ENCODE data around the gene ACTG1.

DNA sequence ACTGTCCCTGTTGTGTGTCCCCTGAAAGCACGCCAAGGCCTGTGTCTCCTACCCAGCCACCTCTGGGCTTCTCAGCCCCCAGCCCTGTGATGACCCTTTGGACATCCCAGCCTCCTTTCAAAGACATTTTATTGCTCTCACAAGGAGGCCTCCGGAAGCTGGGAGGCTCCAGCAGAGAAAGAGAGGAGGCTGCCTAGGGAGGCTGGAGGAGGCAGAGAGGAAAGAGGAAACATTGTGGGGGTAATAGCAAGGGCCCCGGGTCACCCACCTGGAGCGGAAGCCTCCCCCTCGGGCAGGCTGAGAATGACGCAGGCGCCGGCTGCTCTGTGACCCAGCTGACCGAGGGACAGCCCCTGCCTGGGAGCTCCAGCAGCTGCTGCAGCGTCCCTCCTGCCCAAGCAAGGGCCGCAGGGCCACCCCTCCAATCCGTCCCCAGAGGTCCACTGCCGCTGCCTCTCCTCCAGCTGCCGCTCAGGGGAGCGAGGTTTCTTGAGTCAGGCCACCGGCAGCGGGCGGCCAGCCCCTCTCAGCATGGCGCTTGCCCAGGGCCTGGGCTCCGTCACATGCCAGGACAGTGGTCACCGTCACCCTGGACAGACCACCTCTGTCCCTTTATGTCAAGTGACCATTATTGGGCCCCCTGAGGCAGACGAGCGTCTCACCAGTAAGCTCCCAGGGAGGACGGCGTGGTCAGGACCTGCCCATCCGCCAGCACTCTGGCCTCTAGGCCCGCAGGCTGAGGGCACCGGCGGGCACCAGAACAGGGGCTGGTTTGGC, 29.3 kb downstream of the ACTG1 start:
- TF ChIP-seq, protein P1, sequence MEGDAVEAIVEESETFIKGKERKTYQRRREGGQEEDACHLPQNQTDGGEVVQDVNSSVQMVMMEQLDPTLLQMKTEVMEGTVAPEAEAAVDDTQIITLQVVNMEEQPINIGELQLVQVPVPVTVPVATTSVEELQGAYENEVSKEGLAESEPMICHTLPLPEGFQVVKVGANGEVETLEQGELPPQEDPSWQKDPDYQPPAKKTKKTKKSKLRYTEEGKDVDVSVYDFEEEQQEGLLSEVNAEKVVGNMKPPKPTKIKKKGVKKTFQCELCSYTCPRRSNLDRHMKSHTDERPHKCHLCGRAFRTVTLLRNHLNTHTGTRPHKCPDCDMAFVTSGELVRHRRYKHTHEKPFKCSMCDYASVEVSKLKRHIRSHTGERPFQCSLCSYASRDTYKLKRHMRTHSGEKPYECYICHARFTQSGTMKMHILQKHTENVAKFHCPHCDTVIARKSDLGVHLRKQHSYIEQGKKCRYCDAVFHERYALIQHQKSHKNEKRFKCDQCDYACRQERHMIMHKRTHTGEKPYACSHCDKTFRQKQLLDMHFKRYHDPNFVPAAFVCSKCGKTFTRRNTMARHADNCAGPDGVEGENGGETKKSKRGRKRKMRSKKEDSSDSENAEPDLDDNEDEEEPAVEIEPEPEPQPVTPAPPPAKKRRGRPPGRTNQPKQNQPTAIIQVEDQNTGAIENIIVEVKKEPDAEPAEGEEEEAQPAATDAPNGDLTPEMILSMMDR (IDR thresholded peaks at IDR 0.05), result no peak
- TF ChIP-seq POLR2A (IDR thresholded peaks at IDR 0.05; ENCODE audit: low read depth) (no peak), POLR2AphosphoS5 (IDR thresholded peaks at IDR 0.05) (no peak)

All from esophagus muscularis mucosa (tissue), 3 donors.